NOMO-1 treated with DMSO at 0.1 percent for 48 hours (cell line): ENCODE results near the gene RNF19B.

Experiments used
- DNase-seq: peaks from one replicate; lab custom pipeline; 2025; ENCODE audit not compliant: unreplicated experiment; lab: John Stamatoyannopoulos, UW

The RNF19B gene

GRCh38 chr1:32889731-32890278, 74.8 kb downstream of the RNF19B start:
- DNase-seq, result no peak

DNA sequence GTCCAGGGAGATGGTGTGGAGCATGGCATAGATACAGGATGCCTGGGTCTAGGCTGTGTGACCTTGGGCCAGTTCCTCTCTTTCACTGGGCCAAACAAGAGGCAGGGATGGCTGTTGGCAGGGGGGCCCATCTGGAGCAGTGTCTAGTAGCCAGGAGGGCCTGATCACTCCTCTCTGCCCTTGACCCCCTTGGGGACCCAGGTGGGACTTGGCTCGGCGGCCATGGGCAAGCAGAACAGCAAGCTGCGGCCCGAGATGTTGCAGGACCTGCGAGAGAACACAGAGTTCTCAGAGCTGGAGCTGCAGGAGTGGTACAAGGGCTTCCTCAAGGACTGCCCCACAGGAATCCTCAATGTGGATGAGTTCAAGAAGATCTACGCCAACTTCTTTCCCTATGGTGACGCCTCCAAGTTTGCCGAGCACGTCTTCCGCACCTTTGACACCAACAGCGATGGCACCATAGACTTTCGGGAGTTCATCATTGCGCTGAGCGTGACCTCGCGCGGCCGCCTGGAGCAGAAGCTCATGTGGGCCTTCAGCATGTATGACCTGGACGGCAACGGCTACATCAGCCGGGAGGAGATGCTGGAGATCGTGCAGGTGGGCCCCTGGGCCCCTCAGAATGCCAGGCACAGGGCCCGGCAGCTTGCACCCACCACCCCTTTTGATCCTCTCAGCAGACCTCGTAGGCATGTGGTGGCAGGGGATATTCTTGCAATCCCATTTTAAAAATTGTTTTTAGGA, 75.8 kb downstream of the RNF19B start:
- no peak for DNase-seq

GRCh38 chr1:32888134-32888533, 76.5 kb downstream of the RNF19B start:
- no peak for DNase-seq

GRCh38 chr1:32887623-32888022, 77.0 kb downstream of the RNF19B start:
- no peak for DNase-seq

GRCh38 chr1:32886828-32887414, 77.7 kb downstream of the RNF19B start:
- no peak for DNase-seq
